Astrocyte of the cerebellum (primary cell): ENCODE data around the gene AMN.
"Not testable (repeated sequence)": the region's sequence is repeated elsewhere in the genome, so short reads cannot be mapped to it uniquely, and the experiment has no call there.

Source experiments
- DNase-seq: peaks from one replicate; pipeline ENCODE4 v3.0.0-alpha.2; 2011; ENCODE audit warnings: low read depth
- H3K4me3 ChIP-seq: 2 replicates; pipeline ENCODE4 v1.5.1; 2011; ENCODE audit warnings: mild to moderate bottlenecking, low read depth, low read length, moderate library complexity
- CTCF ChIP-seq: IDR thresholded peaks from 2 replicates; pipeline ENCODE4 v1.5.1; 2012; ENCODE audit warnings: low read length, low read depth, moderate library complexity, mild to moderate bottlenecking; ENCODE audit errors: missing control alignments
- in situ Hi-C: cut with HindIII; loops from 2 replicates; pipeline ENCODE4 v1.10.0; 2017; ENCODE audit warnings: low sequenced_read_pairs

AMN gene

GRCh38 chr14:102922490-102923200, at the start of gene AMN:
TSS of gene AMN (plus strand) at chr14:102922663. CDS start at chr14:102922689, 26 bp downstream.
- peak within 1 kb of the TSS; percentile 21 for H3K4me3 ChIP-seq
- no peak for TF ChIP-seq CTCF
- in situ Hi-C loops = no loop called here
- DNase-seq = no peak

- in situ Hi-C loops = no loop called here
- no peak overlapping the region for H3K4me3 ChIP-seq
- DNase-seq = no peak
- TF ChIP-seq CTCF = no peak
Observed at GRCh38 chr14:102873131-102873530, 49.3 kb upstream of the AMN start.

- H3K4me3 ChIP-seq = no peak overlapping the region
- no peak for DNase-seq
- in situ Hi-C loops = no loop called here
- TF ChIP-seq CTCF = no peak
Observed at GRCh38 chr14:102873546-102874061, 48.9 kb upstream of the AMN start.

GRCh38 chr14:102875652-102876051, 46.8 kb upstream of the AMN start:
- TF ChIP-seq CTCF = no peak
- in situ Hi-C loops = no loop called here

GRCh38 chr14:102877511-102877910, 45.0 kb upstream of the AMN start:
- H3K4me3 ChIP-seq, DNase-seq, in situ Hi-C loops: not testable (repeated sequence)

More at GRCh38 chr14:102875652-102876051, 46.8 kb upstream of the AMN start:
- DNase-seq = no peak
- H3K4me3 ChIP-seq = no peak overlapping the region

- in situ Hi-C loops = no loop called here
- H3K4me3 ChIP-seq = no peak overlapping the region
- no peak for TF ChIP-seq CTCF
- DNase-seq = no peak
Observed at GRCh38 chr14:102878174-102878969, 44.1 kb upstream of the AMN start.
